ENCODE data around the gene LEP.

The LEP gene

GRCh38 chr7:128240696-128241386 lies at the start of gene LEP:
Gene LEP (plus strand): TSS chr7:128241278. CDS start chr7:128252019, 10,741 bp downstream.
- no peak for DNase-seq (ENCODE audit: low read depth)

DNA sequence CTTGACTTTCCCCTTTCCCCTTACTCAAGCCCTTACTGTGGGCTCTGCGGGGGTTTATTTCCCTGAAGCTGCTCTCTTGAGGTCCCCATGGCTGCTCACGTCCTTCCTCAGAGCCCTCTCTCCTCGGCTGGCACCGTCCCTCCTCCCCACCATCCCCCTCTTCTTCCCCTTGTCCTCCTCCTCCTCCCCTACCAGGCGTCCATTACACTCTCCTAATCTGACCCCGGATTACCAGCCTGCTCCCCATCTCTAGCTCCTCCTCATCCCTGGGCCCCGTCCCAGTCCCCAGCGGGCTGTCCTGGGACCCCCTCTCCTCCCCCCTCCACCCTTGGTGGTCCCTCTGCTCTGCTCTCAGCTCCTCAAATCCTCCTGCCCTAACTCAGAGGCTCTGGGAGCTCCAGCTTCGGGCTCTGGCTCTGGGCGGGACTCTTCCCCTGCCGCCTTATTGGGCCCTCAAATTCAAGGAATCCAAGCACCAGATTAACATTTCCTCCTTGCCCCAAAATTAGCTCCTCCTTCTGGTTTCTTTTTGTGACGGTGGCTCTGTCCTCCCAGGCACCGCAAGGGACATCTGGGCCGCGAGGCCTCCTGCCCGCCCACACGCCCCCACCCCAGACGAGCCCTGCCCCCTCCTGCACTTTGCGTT lies 48.5 kb upstream of the LEP start:
- no peak for DNase-seq (ENCODE audit: low read depth)

GRCh38 chr7:128194533-128195282 lies 46.4 kb upstream of the LEP start:
- no peak for DNase-seq (ENCODE audit: low read depth)

DNA sequence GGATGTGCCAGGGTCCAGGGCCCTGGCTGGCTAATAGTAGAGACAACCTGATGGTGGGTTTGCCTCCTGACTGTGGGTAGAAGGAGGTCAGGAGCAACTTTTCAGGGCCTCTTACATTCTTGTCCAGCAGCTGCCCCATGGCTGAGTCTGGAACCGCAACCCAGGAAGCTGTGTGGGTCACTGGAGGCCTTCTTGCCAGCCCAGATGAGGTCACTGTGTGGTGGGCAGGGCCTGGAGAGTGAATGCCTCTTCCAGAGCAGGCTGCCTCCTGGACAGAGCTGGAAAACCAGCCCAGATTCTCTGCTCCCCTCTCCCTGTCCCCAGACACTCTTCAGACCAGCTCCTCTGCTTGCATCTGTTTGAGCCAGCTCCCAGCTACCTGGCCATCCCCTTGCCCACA lies 43.5 kb upstream of the LEP start:
- DNase-seq (ENCODE audit: low read depth): no peak

- DNase-seq (ENCODE audit: low read depth): no peak
Observed at GRCh38 chr7:128197989-128198580, 43.0 kb upstream of the LEP start.

DNA sequence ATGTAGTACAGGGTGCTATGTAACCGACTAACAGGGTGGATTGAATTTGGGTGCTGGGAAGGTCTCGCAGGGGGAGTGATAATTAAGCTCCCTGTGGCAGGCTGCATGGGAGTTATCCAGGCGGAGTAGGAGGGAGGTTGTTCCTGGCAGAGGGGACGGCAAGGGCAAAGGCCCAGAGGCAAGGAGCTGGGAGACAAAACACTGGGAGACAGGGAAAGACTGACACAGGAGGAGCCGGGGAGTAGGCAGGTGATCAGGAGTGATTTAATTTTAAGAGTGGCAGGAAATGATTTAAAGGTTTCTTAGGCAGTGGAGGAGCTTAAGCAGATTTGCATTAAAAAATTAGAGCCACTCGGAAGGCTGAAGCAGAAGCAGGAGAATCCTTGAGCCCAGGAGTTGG lies 40.7 kb upstream of the LEP start:
- DNase-seq (ENCODE audit: low read depth): no peak

DNA sequence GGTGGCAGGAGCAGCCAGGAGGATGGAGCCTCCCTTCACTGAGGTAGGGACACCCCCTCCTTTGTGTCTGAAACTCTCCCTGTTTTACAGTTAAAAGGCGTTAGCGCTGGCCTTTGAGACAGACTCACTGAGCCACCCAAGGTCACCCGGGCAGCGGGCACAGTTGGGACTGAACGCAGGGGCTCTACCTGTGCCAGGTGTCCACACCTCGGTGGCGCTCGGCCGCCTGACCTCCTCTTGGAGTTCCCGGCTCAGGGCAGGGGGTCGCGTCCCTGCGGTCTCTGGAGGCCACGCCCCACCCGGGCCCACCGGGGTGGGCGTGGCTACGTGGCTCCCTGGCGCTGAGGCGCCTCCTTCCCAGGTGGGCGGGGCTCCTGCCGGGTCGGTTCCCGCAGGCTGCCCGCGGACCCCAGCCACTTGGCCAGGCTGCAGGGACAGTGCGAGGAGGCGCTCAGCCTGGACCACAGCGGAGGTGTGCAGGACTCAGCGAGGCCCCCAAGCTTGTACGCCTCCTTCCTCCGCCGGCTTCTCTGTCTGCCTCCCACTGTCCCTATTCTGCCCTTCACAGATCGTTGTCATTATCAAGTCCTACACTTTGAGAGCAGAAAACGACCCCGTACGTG lies 39.9 kb upstream of the LEP start:
- DNase-seq (ENCODE audit: low read depth): no peak

DNA sequence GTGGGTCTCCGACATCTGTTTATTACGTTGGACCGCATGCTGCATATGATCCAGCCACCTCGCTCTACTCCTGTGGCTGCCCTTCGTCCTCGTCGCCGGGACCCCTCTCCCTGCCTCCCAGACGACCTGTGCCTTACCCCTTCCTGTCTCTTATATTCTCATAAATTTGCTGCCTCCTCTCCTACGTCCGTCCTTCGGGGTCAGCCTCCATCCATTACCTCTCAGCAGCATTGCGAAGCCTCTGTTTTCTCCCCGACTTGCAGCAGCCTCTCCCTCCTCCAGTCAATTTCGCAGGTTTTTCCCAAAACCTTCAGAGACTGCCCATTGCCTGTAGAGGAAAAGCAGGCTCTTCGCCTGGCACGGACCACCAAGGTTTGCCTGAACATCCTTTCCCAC lies 39.4 kb upstream of the LEP start:
- no peak for DNase-seq (ENCODE audit: low read depth)

DNA sequence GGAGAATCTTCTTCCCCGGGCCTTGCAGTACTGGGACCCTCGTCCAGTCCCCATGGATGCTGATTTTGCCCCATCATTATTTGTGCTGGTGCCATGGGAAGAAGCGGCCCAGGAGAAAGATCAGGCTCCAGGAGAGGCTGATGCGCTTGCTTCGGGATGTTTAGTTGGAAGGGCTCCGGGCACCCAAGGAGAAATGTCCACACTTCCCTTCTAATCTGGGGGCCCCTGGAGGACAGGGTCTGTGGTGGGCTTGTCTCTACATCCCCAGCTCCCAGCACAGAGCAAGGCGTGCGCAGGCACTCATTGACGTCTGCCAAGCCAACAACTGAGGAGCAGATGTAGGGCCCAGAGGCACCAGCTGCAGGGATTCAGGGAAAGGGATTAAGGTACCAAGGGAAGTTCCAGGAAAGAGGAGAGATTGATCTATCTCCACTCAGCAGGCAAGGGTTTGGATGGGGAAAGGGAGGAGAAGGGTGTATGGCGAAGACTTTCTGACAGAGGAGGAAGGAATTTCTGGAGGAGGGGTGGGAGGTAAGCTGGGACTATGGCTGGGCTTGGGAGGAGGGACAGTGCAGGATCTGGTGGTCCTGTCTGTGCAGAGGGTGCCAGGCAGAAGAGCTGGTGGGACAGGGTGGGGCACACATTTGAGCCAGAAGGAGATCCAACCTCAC lies 38.7 kb upstream of the LEP start:
- no peak for DNase-seq (ENCODE audit: low read depth)

DNA sequence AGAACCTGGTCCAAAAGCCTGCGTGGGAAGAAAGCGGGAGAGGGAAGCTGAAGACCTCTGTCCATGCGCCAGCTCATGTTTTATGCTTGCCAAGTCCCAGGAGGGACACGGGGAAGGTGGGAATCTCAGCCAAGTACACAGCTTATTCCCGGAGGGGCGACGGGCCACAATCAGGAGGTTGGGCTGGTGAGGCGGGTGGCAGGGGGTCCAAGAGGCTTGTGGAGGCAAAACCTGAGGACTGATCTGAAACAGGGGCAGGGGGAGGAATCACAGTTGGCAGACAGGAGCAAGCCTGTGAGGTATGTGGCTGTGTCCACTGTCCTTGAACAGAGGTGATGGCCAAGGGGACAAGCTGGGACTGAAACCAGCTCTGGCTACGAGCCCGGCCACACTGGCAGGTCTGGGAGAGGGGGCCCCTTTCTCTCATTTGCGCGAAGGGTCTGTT lies 38.0 kb upstream of the LEP start:
- DNase-seq (ENCODE audit: low read depth): no peak

GRCh38 chr7:128203710-128204214 lies 37.3 kb upstream of the LEP start:
- no peak for DNase-seq (ENCODE audit: low read depth)

- no peak for DNase-seq (ENCODE audit: low read depth)
Observed at GRCh38 chr7:128204455-128204854, 36.6 kb upstream of the LEP start.

DNA sequence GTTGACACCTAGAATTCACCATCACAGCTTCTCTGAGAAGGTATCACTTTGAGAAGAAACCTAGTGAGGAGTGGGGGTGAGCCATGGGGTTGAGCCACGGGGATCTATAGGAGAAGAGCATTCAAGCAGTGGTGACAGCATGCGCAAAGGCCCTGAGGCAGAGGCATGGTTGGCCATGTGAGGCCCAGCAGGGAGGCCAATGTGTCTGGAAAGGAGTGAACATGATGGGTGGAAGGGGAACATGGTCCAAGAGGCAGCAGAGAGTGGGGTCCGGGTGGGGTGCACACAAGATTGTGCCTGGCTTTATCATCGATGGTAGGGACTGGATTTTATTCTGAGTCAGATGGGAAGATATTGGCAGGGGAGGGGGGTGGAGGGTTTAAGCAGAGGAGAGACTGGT lies 36.0 kb upstream of the LEP start:
- no peak for DNase-seq (ENCODE audit: low read depth)

GRCh38 chr7:128206017-128206746 lies 34.9 kb upstream of the LEP start:
- DNase-seq (ENCODE audit: low read depth): no peak

DNA sequence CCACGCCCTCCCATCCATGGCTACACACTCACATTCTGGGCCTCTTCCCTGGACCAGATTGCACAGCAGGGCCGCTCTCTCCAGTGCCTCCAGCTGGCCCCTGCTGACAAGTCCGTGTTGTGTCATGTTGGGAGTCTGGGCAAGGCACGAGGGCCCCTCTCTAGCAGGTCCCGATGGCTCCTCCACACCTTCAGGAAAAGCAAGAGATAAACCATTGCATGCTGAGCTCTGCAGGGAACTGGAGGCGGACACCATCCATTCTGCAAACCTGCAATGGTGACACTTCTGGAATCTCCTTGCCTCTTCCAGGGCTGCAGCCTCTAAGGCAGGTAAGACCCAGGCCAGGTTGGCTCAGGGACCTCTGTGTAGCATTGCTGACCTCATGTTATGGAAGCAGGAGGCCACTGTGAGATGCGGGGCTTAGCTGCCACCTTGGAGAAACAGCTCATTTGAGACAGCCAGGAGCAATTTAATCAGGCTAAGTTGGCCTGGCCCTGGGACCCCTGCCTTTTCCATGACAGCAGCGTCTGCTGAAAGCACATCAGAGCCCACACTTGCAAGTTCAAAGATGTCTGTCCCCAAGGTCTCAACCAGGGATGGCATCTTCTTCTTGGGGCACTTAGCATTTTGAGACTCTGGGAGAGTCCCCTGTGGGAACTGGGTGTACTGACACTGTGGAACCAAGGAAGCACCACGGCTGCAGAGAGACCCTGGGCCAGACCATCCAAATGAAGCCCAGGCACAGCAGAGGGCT lies 34.2 kb upstream of the LEP start:
- DNase-seq (ENCODE audit: low read depth): no peak

DNA sequence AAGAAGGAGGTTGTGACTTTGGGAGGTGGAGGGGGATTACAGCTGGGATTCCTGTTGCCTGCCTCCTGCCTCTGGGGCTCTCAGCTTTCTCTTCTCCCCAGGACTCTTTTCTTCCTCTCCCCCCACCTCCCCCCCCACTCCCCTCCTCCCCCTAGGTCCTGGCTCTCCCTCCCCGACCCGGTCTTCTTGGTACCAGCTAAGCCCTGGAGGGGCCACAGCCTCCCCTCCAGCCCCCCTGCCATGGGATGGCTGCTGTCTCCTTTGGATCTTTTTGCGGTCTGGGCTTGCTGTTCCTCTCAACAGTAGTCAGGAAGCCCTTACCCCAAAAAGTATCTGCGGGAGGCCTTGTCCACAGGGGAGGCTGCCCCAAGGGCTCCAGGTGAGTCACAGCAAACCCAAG lies 33.5 kb upstream of the LEP start:
- DNase-seq (ENCODE audit: low read depth): no peak

DNA sequence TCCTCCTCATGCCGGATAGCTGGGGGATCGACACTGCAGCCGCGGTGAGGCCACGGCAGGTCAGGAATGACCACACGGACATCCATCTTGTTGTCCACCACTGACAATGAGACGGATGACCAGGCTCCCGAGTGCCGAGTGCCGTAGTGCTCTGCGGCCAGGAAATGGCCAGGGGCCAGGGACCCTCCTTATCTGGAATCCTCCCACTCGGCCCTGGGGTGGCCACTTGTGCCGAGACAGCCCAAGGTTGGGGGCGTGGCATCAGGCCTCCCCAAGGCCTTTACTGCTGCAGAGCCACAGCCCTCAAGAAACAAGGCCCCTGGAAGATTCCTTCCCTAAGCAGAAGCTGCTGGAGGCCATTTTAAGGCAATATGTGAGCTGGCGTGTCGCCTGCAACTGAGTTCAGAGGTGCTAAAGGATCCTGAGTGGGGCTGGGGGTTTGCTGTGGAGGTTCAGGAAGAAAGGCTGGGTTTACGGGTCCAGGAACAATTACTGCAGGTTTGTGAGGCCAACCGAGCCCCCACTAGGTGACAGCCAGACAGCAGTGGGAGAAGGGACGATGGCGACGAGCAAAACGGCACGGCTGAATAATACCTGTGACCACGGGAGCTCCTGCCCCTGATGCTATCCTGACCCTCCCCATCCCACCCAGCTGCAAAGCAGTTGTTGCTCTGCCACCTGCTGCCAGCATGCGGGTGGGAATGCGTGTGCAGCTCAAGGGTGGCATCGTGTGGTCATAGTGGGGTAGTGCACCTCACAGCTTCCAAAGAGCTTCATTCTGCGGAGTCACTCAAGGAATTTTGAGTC lies 31.6 kb upstream of the LEP start:
- DNase-seq (ENCODE audit: low read depth): peak; percentile 39

GRCh38 chr7:128210036-128210347 lies 31.1 kb upstream of the LEP start:
- DNase-seq (ENCODE audit: low read depth): no peak
